DOHH2 (cell line): ENCODE results near the gene FNDC3B.
"Not testable (repeated sequence)": the region's sequence is repeated elsewhere in the genome, so short reads cannot be mapped to it uniquely, and the experiment has no call there.

Experiments used
- H3F3A ChIP-seq: fragments of 200-600 bp; sonication (generic), shearing (Covaris generic); 2 replicates; pipeline ENCODE4 v1.6.0; 2016; ENCODE audit warnings: antibody characterized with exemption, mild to moderate bottlenecking; ENCODE audit not compliant: control insufficient read depth, insufficient read depth
- H3K27ac ChIP-seq: fragments of 200-600 bp; sonication (generic); 2 replicates; pipeline ENCODE4 v1.5.1; 2014; ENCODE audit warnings: low read depth, mild to moderate bottlenecking, low read length, moderate library complexity
- H3K27me3 ChIP-seq: fragments of 200-600 bp; sonication (generic); 2 replicates; pipeline ENCODE4 v1.6.1; 2014; ENCODE audit warnings: mild to moderate bottlenecking, low read length, mixed read lengths; ENCODE audit not compliant: control insufficient read depth
- H3K36me3 ChIP-seq: fragments of 200-600 bp; sonication (generic); 2 replicates; pipeline ENCODE4 v1.6.1; 2014; ENCODE audit warnings: mild to moderate bottlenecking, low read length, moderate library complexity, mixed read lengths; ENCODE audit not compliant: control insufficient read depth
- H3K4me1 ChIP-seq: fragments of 200-600 bp; sonication (generic); 2 replicates; pipeline ENCODE4 v1.6.1; 2014; ENCODE audit warnings: mild to moderate bottlenecking, low read length, mixed read lengths; ENCODE audit not compliant: control insufficient read depth
- H3K4me2 ChIP-seq: fragments of 200-600 bp; sonication (generic); 2 replicates; pipeline ENCODE4 v1.6.0; 2014; ENCODE audit warnings: mild to moderate bottlenecking, low read length, moderate library complexity
- H3K4me3 ChIP-seq: fragments of 200-600 bp; sonication (generic); 2 replicates; pipeline ENCODE4 v1.5.1; 2014; ENCODE audit warnings: mild to moderate bottlenecking, low read length, mixed read lengths
- H3K79me2 ChIP-seq: fragments of 200-600 bp; sonication (generic); 2 replicates; pipeline ENCODE4 v1.6.1; 2014; ENCODE audit warnings: mild to moderate bottlenecking, low read length, mixed read lengths; ENCODE audit not compliant: control insufficient read depth
- H3K9me2 ChIP-seq: fragments of 200-600 bp; sonication (generic); replicated peaks from 2 replicates; pipeline ENCODE4 v1.6.1; 2014; ENCODE audit warnings: mild to moderate bottlenecking, low read length, mixed read lengths; ENCODE audit not compliant: control insufficient read depth
- H3K9me3 ChIP-seq: fragments of 200-600 bp; sonication (generic); 2 replicates; pipeline ENCODE4 v1.6.1; 2014; ENCODE audit warnings: antibody characterized with exemption, low read length, mixed read lengths; ENCODE audit not compliant: control insufficient read depth, insufficient read depth
- H4K20me1 ChIP-seq: fragments of 200-600 bp; sonication (generic); 2 replicates; pipeline ENCODE4 v1.6.0; 2014; ENCODE audit warnings: low read depth, mild to moderate bottlenecking, antibody characterized with exemption, low read length, moderate library complexity; ENCODE audit not compliant: control insufficient read depth, insufficient read depth
- CTCF ChIP-seq: fragments of 200-600 bp; sonication (generic); IDR thresholded peaks from one replicate; pipeline ENCODE4 v1.5.1; 2014; ENCODE audit warnings: antibody characterized with exemption, mild to moderate bottlenecking, low read depth, low read length; ENCODE audit not compliant: poor library complexity, severe bottlenecking
- EZH2phosphoT487 ChIP-seq: fragments of 200-600 bp; sonication (generic); IDR thresholded peaks from 2 replicates; pipeline ENCODE4 v1.6.1; 2017; ENCODE audit warnings: borderline replicate concordance, mild to moderate bottlenecking, antibody characterized with exemption, low read length, moderate library complexity, mixed read lengths

Gene FNDC3B

GRCh38 chr3:172364374-172365027 lies 325.1 kb downstream of the FNDC3B start:
- H3K4me1 ChIP-seq = no peaks in the 10 kb centered on the region
- H3K9me3 ChIP-seq = no peaks in the 10 kb centered on the region
- no peaks in the 10 kb centered on the region for H3F3A ChIP-seq
- no peak overlapping the region for H3K4me3 ChIP-seq
- H3K79me2 ChIP-seq = no peaks in the 10 kb centered on the region
- no peaks in the 10 kb centered on the region for H3K27me3 ChIP-seq
- no peak for TF ChIP-seq CTCF
- no peak for TF ChIP-seq EZH2phosphoT487
- H3K36me3 ChIP-seq = no peaks in the 10 kb centered on the region
- no peak overlapping the region for H3K4me2 ChIP-seq
- H3K9me2 ChIP-seq = no peaks in the 10 kb centered on the region
- H4K20me1 ChIP-seq = no peaks in the 10 kb centered on the region
- H3K27ac ChIP-seq = no peak overlapping the region

DNA sequence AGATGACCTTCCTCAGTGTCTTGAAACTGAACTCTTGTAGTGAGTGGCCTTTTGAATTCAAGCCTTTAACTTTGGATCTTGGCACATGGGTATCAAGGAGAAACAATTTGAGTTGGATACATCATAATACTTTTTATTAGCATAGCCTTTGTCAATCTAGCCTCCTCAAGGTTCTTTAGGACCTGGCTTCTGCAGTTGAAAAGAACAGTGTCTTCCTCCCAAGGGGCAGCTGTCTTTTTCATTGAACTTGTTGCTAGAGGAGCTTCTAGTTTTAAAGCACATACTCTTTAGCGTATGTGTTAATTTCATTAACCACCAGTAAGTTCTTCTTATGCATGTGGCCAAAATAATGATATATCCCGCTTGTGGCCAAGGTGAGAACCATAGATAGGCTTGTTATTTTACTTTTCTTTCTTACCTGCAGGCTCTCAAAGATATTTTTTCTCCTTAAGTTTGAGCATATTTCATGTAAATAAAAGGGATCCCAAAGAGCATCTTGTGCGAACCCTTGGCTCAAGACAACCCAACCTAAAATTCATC lies 325.7 kb downstream of the FNDC3B start:
- no peak overlapping the region for H3K27ac ChIP-seq
- H3K4me3 ChIP-seq = no peak overlapping the region
- H3K4me2 ChIP-seq = no peak overlapping the region
- no peaks in the 10 kb centered on the region for H3K27me3 ChIP-seq
- H3F3A ChIP-seq = no peaks in the 10 kb centered on the region
- no peaks in the 10 kb centered on the region for H4K20me1 ChIP-seq
- H3K9me2 ChIP-seq = no peaks in the 10 kb centered on the region
- H3K79me2 ChIP-seq = no peaks in the 10 kb centered on the region
- no peaks in the 10 kb centered on the region for H3K4me1 ChIP-seq
- no peaks in the 10 kb centered on the region for H3K36me3 ChIP-seq
- no peaks in the 10 kb centered on the region for H3K9me3 ChIP-seq
- TF ChIP-seq CTCF (no peak), EZH2phosphoT487 (no peak)

- H3K4me3 ChIP-seq = no peak overlapping the region
- no peak overlapping the region for H3K4me2 ChIP-seq
- no peaks in the 10 kb centered on the region for H3K9me3 ChIP-seq
- H3K4me1 ChIP-seq = no peaks in the 10 kb centered on the region
- no peak overlapping the region for H3K27ac ChIP-seq
- H3F3A ChIP-seq = no peaks in the 10 kb centered on the region
- H3K9me2 ChIP-seq = no peaks in the 10 kb centered on the region
- TF ChIP-seq CTCF = no peak
- no peak for TF ChIP-seq EZH2phosphoT487
- H3K36me3 ChIP-seq = no peaks in the 10 kb centered on the region
- H3K27me3 ChIP-seq = no peaks in the 10 kb centered on the region
- no peaks in the 10 kb centered on the region for H3K79me2 ChIP-seq
- no peaks in the 10 kb centered on the region for H4K20me1 ChIP-seq
These were observed 328.1 kb downstream of the FNDC3B start for GRCh38 chr3:172367205-172368105.

DNA sequence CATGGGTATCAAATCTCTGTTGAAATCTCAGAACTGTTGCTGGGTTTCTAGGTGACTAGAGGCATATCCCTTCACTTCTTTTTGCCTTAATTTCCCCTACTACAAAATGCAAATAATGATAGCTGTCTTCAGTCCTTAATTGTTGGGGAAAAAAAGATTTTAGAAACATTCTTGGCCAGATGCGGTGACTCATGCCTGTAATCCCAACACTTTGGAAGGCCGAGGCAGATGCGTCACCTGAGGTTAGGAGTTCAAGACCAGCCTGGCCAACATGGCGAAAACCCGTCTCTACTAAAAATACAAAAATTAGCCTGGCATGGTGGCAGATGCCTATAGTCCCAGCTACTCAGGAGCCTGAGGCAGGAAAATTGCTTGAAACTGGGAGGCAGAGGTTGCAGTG lies 329.2 kb downstream of the FNDC3B start:
- not testable (repeated sequence) for H3K4me2 ChIP-seq, H3F3A ChIP-seq, H3K9me3 ChIP-seq, H3K36me3 ChIP-seq, H3K79me2 ChIP-seq, H3K27ac ChIP-seq, H3K4me1 ChIP-seq, H3K27me3 ChIP-seq, H3K4me3 ChIP-seq, H4K20me1 ChIP-seq, H3K9me2 ChIP-seq
